Kidney capillary endothelial cell (primary cell): ENCODE measurements around the gene CCDC150.
"Not testable (repeated sequence)": the region's sequence is repeated elsewhere in the genome, so short reads cannot be mapped to it uniquely, and the experiment has no call there.

Experiments used
- DNase-seq: peaks from one replicate; pipeline ENCODE4 v3.0.0-alpha.2; 2018; ENCODE audit warnings: low spot score

The CCDC150 gene

GRCh38 chr2:196712867-196713266 lies 73.4 kb downstream of the CCDC150 start:
- DNase-seq: no peak

GRCh38 chr2:196718419-196719109 lies 79.0 kb downstream of the CCDC150 start:
- no peak for DNase-seq

GRCh38 chr2:196719110-196719872 lies 79.8 kb downstream of the CCDC150 start:
- DNase-seq: no peak

- no peak for DNase-seq
These were observed 84.1 kb downstream of the CCDC150 start for GRCh38 chr2:196723571-196723970.

- no peak for DNase-seq
These were observed 85.7 kb downstream of the CCDC150 start for GRCh38 chr2:196725218-196725617.

- no peak for DNase-seq
These were observed 86.4 kb downstream of the CCDC150 start for GRCh38 chr2:196725882-196726281.

GRCh38 chr2:196729418-196729817 lies 89.9 kb downstream of the CCDC150 start:
- DNase-seq: no peak

GRCh38 chr2:196736646-196737045 lies 97.1 kb downstream of the CCDC150 start:
- DNase-seq: not testable (repeated sequence)

GRCh38 chr2:196737046-196737445 lies 97.5 kb downstream of the CCDC150 start:
- no peak for DNase-seq

- no peak for DNase-seq
These were observed 99.5 kb downstream of the CCDC150 start for GRCh38 chr2:196739031-196739430.

GRCh38 chr2:196742216-196742615 lies 102.7 kb downstream of the CCDC150 start:
- DNase-seq: no peak

- DNase-seq: no peak
These were observed 103.2 kb downstream of the CCDC150 start for GRCh38 chr2:196742685-196743084.

- DNase-seq: no peak
These were observed 103.7 kb downstream of the CCDC150 start for GRCh38 chr2:196743165-196743564.

GRCh38 chr2:196745711-196746110 lies 106.2 kb downstream of the CCDC150 start:
- DNase-seq: no peak

GRCh38 chr2:196747400-196747799 lies 107.9 kb downstream of the CCDC150 start:
- no peak for DNase-seq

GRCh38 chr2:196748123-196748522 lies 108.6 kb downstream of the CCDC150 start:
- no peak for DNase-seq

- DNase-seq: no peak
These were observed 110.9 kb downstream of the CCDC150 start for GRCh38 chr2:196750291-196750923.

- DNase-seq: peak; percentile 40
These were observed 111.6 kb downstream of the CCDC150 start for GRCh38 chr2:196750977-196751631.

- DNase-seq: peak; percentile 25
These were observed 119.2 kb downstream of the CCDC150 start for GRCh38 chr2:196758474-196759377.

- no peak for DNase-seq
These were observed 119.8 kb downstream of the CCDC150 start for GRCh38 chr2:196759378-196759706.

GRCh38 chr2:196767101-196767500 lies 127.6 kb downstream of the CCDC150 start:
- no peak for DNase-seq
